NCI-H1436 treated with DMSO at 0.1 percent for 48 hours (cell line): Measurements from ENCODE around the gene STRN4.

ENCODE experiments used
- DNase-seq: peaks from one replicate; lab custom pipeline; 2025; lab: John Stamatoyannopoulos, UW

The STRN4 gene

GRCh38 chr19:46742926-46743480, 3.2 kb downstream of the STRN4 start:
- DNase-seq: no peak

GRCh38 chr19:46741447-46741846, 4.8 kb downstream of the STRN4 start:
- DNase-seq: no peak

GRCh38 chr19:46739290-46739771, 6.9 kb downstream of the STRN4 start:
- DNase-seq: no peak

- no peak for DNase-seq
These were observed 8.5 kb downstream of the STRN4 start for GRCh38 chr19:46737761-46738171.

GRCh38 chr19:46737298-46737654, 9.0 kb downstream of the STRN4 start:
- no peak for DNase-seq

GRCh38 chr19:46736531-46737297, 9.5 kb downstream of the STRN4 start:
- no peak for DNase-seq

GRCh38 chr19:46733690-46734292, 12.5 kb downstream of the STRN4 start:
- DNase-seq: no peak

GRCh38 chr19:46732966-46733689, 13.1 kb downstream of the STRN4 start:
- no peak for DNase-seq

- DNase-seq: no peak
These were observed 13.9 kb downstream of the STRN4 start for GRCh38 chr19:46732172-46732938.

- DNase-seq: no peak
These were observed 14.7 kb downstream of the STRN4 start for GRCh38 chr19:46731584-46731983.

- no peak for DNase-seq
These were observed 15.2 kb downstream of the STRN4 start for GRCh38 chr19:46731007-46731501.

GRCh38 chr19:46730595-46730994, 15.7 kb downstream of the STRN4 start:
- DNase-seq: no peak

- no peak for DNase-seq
These were observed 16.1 kb downstream of the STRN4 start for GRCh38 chr19:46730187-46730586.

GRCh38 chr19:46729696-46730095, 16.6 kb downstream of the STRN4 start:
- no peak for DNase-seq

- no peak for DNase-seq
These were observed 17.4 kb downstream of the STRN4 start for GRCh38 chr19:46728693-46729339.

GRCh38 chr19:46728208-46728607, 18.0 kb downstream of the STRN4 start:
- no peak for DNase-seq

GRCh38 chr19:46727757-46728156, 18.5 kb downstream of the STRN4 start:
- DNase-seq: no peak

GRCh38 chr19:46726971-46727501, 19.2 kb downstream of the STRN4 start:
- DNase-seq: no peak

- DNase-seq: no peak
These were observed 19.7 kb downstream of the STRN4 start for GRCh38 chr19:46726551-46726950.

GRCh38 chr19:46725859-46726393, 20.3 kb downstream of the STRN4 start:
- no peak for DNase-seq
